HG02588 (cell line): ENCODE data around the gene ZNF211.

Source experiments
- ATAC-seq: cut with Tn5 transposase; IDR thresholded peaks from one replicate; pipeline ENCODE4 v1.9.1; 2021; ENCODE audit warnings: mild to moderate bottlenecking, moderate library complexity; ENCODE audit not compliant: unreplicated experiment

Gene ZNF211

DNA sequence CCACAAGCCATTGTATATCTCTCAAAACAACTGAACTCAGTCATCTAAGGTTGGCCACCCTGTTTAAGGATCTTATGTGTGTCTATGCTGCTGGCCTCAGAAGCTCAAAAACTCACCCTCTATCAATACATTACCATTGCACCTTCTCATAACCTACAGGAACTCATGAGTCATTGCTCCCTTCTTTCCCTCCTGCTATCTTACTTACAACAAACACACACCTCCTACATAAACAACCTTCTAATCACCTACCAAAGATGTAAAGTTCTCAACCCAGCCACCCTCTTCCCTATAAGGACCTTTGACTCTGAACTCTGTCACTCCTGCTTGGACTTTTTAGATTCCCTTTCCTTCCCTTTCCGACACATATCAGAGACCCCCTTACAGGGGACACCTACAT lies 22.5 kb downstream of the ZNF211 start:
- ATAC-seq: no peak

DNA sequence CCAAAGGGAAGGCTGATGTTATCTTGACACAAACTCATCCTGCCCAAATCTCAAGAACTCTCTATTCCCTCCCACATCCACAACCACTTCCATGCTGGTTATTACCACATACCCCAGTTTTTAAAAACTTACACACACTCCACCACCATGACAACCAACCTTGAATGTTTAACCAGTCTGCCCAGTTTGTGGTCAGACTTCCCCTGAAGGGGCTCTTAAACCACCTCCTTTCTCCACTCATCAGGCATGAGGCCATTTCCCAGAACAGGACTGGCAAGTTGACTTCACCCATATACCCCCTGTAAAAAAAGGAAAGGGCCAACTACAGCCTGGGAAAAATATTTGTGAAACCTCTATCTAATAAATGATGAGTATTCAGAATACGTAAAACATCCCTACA lies 23.4 kb downstream of the ZNF211 start:
- ATAC-seq: no peak

DNA sequence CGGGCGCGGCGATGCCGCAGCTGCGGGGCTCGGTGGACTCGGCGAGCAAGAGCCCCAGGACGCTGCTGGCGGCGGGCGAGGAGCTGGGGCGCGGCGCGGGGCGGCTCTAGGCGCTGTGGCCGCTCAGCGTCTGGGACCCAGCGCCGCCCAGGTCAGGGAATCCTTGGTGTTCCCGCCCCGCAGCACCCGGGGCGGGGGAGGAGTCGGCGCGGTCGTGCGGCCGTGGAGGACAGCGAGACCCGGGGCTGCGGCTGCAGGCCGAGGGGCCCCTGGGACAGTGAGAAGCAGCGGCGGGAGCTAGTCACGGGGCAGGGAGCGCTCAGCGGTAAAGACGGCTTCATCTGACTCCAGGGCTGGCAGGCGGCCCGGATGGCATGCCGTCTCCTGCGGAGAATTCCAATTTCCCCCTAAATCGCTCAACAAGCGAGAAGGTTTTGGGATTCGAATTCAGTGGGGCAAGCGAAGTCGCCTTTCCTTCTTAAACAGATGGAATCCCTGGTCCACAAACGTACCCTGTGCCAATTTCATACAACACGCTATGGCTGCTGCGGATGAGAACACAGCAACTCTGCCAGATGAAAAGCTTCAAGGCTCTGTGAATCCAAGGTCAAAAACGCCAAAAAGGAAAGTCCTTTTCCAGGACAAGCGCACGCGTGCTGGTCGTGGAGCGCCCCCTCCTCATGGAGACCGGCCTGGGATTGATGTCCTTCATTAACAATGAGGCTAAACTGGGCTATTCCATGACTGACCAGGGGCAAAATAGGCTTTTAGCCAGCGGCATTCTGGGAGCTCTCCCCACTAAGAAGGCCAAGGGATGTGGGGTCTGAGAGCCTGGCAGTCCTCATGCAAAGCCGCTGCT lies 31.5 kb downstream of the ZNF211 start:
- no peak for ATAC-seq

DNA sequence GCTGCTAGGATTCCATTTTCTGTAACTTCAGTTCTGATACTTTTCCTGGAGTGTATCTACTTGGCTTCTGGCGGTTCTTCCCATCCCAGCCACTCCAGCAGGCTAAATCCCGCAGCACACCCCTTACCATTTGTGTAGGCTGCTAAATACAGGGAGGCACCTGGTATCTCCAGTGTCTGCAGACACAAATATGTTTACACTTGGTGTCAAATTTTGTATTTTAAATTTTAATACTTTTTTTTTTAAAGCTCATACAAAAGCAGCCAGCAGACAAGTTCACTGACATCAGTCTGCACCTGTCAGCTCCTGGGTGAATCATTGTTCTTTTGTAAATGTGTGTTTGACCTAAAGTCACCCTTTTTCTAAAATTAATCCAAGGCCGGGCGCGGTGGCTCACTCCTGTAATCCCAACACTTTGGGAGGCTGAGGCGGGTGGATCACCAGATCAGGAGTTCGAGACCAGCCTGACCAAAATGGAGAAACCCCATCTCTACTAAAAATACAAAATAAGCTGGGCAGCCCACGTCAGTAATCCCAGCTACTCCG lies 32.4 kb downstream of the ZNF211 start:
- no peak for ATAC-seq

- no peak for ATAC-seq
Observed at GRCh38 chr19:57667228-57667627, 34.3 kb downstream of the ZNF211 start.

DNA sequence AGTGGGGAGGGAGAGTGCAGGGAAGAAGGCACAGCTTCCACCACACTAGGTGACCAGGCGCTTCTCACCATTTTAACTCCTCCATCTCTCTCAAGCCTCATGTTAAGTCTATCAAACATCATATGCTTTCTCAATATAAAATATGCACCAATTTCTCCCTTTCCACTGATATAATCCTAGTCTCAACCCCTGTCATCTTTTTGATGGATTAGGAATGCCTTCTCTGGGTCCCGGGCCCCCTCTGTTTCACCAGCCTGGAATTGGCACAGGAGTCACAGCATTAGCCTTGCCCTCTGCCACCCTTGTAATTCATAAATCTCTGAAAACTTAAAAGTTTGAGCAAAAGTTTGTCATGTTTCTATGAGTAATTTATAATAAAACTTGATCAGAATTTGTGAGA lies 35.7 kb downstream of the ZNF211 start, which contains the start of gene ZSCAN4:
ZSCAN4 (plus strand) TSS at position 301 of the 400 bp plus-strand sequence. CDS start 7,211 bp downstream, outside the sequence.
- no peak for ATAC-seq

DNA sequence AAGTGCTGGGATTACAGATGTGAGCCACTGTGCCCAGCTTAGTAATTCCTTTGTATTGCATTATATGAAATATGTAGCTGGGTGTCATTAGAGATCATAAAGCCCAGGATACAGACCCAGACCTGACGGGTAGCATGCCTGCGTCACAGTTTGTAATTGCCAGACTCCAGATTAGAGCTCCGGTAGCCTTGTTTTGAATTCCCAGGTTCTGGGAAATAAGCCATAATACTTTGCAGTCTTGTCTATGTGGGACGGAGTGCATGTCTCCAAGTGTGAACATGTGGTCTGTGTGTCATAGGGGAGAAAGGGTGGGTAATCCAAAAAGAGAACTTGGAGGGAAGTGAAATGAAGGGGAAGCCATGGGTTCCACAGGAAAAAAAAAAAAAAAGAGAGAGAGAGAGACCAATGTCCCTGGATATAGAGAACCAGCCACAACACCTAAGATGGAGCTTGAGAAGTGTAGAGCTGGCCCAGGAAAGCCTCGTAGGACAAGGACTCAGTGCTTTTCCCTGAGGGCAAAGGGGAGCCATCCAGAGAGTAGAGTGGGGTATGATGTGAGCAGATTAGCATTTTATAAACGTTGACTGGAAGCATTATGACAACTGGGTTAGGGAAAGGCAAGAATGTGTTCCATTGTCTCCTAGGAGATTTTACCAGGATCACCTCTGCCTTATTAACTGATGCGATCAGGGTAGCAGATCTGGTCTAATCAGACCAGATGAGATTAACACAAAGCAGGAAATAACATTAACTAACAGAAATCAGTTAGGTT lies 38.3 kb downstream of the ZNF211 start:
- no peak for ATAC-seq

- ATAC-seq: no peak
Observed at GRCh38 chr19:57672466-57672865, 39.5 kb downstream of the ZNF211 start.

DNA sequence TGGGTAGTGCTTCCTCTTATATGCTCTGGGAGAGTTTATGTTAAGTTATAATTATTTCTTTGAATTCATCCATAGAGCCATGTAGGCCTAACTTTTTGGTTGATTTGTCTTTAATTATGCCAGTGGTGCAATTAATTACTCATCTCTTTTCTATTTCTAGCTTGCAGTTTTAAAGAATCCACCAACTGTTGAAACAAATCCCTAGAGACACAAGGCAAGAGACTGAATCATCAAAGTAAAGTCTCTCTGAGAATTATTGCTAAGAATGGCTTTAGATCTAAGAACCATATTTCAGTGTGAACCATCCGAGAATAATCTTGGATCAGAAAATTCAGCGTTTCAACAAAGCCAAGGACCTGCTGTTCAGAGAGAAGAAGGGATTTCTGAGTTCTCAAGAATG lies 42.9 kb downstream of the ZNF211 start:
- ATAC-seq: no peak

GRCh38 chr19:57682226-57682766 lies 49.3 kb downstream of the ZNF211 start:
- no peak for ATAC-seq

DNA sequence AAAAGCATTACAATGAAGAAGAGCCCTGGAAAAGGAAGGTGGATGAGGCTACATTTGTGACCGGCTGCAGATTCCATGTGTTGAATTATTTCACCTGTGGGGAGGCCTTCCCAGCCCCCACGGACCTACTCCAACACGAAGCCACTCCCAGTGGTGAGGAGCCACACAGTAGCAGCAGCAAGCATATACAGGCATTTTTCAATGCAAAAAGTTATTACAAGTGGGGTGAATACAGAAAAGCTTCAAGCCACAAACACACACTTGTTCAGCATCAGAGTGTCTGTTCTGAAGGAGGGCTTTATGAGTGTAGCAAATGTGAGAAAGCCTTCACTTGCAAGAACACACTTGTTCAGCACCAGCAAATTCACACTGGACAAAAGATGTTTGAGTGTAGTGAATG lies 53.8 kb downstream of the ZNF211 start:
- ATAC-seq: no peak

DNA sequence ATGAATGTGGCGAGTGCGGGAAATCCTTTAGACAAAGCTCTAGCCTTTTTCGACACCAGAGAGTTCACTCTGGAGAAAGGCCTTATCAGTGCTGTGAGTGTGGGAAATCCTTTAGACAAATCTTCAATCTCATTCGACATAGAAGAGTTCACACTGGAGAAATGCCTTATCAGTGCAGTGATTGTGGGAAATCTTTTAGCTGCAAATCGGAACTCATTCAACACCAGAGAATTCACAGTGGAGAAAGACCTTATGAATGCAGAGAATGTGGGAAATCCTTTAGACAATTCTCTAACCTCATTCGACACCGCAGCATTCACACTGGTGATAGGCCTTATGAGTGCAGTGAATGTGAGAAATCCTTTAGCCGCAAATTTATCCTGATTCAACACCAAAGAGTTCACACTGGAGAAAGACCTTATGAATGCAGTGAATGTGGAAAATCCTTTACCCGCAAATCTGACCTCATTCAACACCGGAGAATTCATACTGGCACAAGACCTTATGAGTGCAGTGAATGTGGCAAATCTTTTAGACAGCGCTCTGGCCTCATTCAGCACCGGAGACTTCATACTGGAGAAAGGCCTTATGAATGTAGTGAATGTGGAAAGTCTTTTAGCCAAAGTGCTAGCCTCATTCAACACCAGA lies 54.5 kb downstream of the ZNF211 start:
- ATAC-seq: no peak

GRCh38 chr19:57688011-57688763 lies 55.2 kb downstream of the ZNF211 start:
- ATAC-seq: no peak

- ATAC-seq: no peak
Observed at GRCh38 chr19:57689750-57690149, 56.8 kb downstream of the ZNF211 start.
